GM12878 (cell line): Measurements from ENCODE around the gene PHACTR1. TPM values are rescaled to one million over a fixed set of nuclear protein-coding genes. Genes with fewer than 3 reads are reported as not detected.

Experiments used
- ATAC-seq: fragments of 200-7000 bp; cut with Tn5 transposase; 3 replicates; pipeline ENCODE4 v1.9.1; 2020; ENCODE audit warnings: mild to moderate bottlenecking, moderate library complexity
- BruUV-seq: library from RNA; stranded (reverse); fragments of 400-500 nt; replicated peaks from 2 replicates; lab custom pipeline; 2021; lab: Mats Ljungman, UMichigan
- CTCF ChIA-PET: fragments of 300-600 bp; sonication (Branson Sonifier 250); formaldehyde crosslinking; extraction: SDS; loops from one replicate; lab custom pipeline; 2021; ENCODE audit warnings: inconsistent platforms; lab: Yijun Ruan, JAX
- POLR2A ChIA-PET: fragments of 350-600 bp; formaldehyde crosslinking; extraction: SDS; loops from one replicate; lab custom pipeline; 2021; ENCODE audit warnings: inconsistent platforms; lab: Charles Lee
- RAD21 ChIA-PET: fragments of 300-600 bp; sonication (Branson Sonifier 250); formaldehyde crosslinking; loops from one replicate; lab custom pipeline; 2023; ENCODE audit warnings: antibody characterized with exemption; ENCODE audit not compliant: unreplicated experiment; lab: Charles Lee
- SMC1A ChIA-PET: fragments of 300-600 bp; sonication (Branson Sonifier 250); formaldehyde crosslinking; loops from one replicate; lab custom pipeline; 2023; ENCODE audit not compliant: unreplicated experiment, uncharacterized antibody; lab: Charles Lee
- DNase-seq: peaks from one replicate; pipeline ENCODE4 v3.0.0-alpha.2; 2011; ENCODE audit warnings: low read depth, low spot score
- FAIRE-seq: peaks from 3 replicates; lab custom pipeline; 2011; peaks lifted over from hg19 to GRCh38; lab: Jason Lieb, UNC
- H2AFZ ChIP-seq: 2 replicates; pipeline ENCODE4 v1.6.0; 2011; ENCODE audit warnings: low read depth, low read length, control low read depth; ENCODE audit not compliant: control insufficient read depth
- H3K27ac ChIP-seq: 2 replicates; pipeline ENCODE4 v1.5.1; 2011; ENCODE audit warnings: control low read depth; ENCODE audit not compliant: control insufficient read depth, insufficient read depth
- H3K27me3 ChIP-seq, 2 experiments: replicated peaks in 1 of 2; 2 replicates each; pipeline versions ENCODE4 v1.6.0 to v1.6.1; 2011; ENCODE audit warnings: low read length in 1 of 2; ENCODE audit not compliant: control insufficient read depth in 2 of 2, insufficient read depth in 2 of 2
- H3K36me3 ChIP-seq, 2 experiments: 2 replicates each; pipeline ENCODE4 v1.5.1; 2011; ENCODE audit warnings: low read length in 1 of 2; ENCODE audit not compliant: control insufficient read depth in 2 of 2, insufficient read depth in 2 of 2
- H3K4me1 ChIP-seq: 2 replicates; pipeline ENCODE4 v1.6.1; 2011; ENCODE audit warnings: mild to moderate bottlenecking, low read length, moderate library complexity, mixed read lengths; ENCODE audit not compliant: control insufficient read depth, insufficient read depth
- H3K4me2 ChIP-seq: 2 replicates; pipeline ENCODE4 v1.6.0; 2011; ENCODE audit warnings: control low read depth; ENCODE audit not compliant: control insufficient read depth, insufficient read depth
- H3K4me3 ChIP-seq: fragments of 200-600 bp; sonication (generic); 2 replicates; pipeline ENCODE4 v1.5.1; 2016
- H3K79me2 ChIP-seq: 2 replicates; pipeline ENCODE4 v1.6.0; 2011; ENCODE audit warnings: low read length; ENCODE audit not compliant: control insufficient read depth, insufficient read depth
- H3K9ac ChIP-seq: 2 replicates; pipeline ENCODE4 v1.8.0; 2011; ENCODE audit warnings: low read length, control low read depth, mixed read lengths; ENCODE audit not compliant: control insufficient read depth, insufficient read depth
- H3K9me3 ChIP-seq: replicated peaks from 3 replicates; pipeline ENCODE4 v1.5.1; 2011; ENCODE audit warnings: mild to moderate bottlenecking, low read length; ENCODE audit not compliant: control insufficient read depth, insufficient read depth
- H4K20me1 ChIP-seq: 2 replicates; pipeline ENCODE4 v1.6.0; 2011; ENCODE audit not compliant: control insufficient read depth, insufficient read depth
- BCL11A ChIP-seq: IDR thresholded peaks from 2 replicates; pipeline ENCODE4 v1.6.1; 2011; ENCODE audit warnings: low read depth, low read length
- BHLHE40 ChIP-seq, 2 experiments: fragments of 450-650 bp in 1 of 2; IDR thresholded peaks; 2 replicates each; pipeline ENCODE4 v1.6.1; 2011 to 2017; ENCODE audit warnings: low read depth in 2 of 2, borderline replicate concordance in 1 of 2, improper control_type of control experiment in 1 of 2, low read length in 1 of 2, mild to moderate bottlenecking in 1 of 2
- CEBPB ChIP-seq, 2 experiments: fragments of 150-350 bp in 1 of 2; IDR thresholded peaks; 2 replicates each; pipeline ENCODE4 v1.6.1; 2012 to 2014; ENCODE audit warnings: low read depth in 2 of 2, low read length in 2 of 2, borderline replicate concordance in 1 of 2, inconsistent platforms in 1 of 2
- CREB1 ChIP-seq: IDR thresholded peaks from 2 replicates; pipeline ENCODE4 v1.6.1; 2012; ENCODE audit warnings: low read depth, mild to moderate bottlenecking, inconsistent platforms
- CREM ChIP-seq: IDR thresholded peaks from 2 replicates; pipeline ENCODE4 v1.6.1; 2014; ENCODE audit warnings: antibody characterized with exemption, low read depth
- GABPA ChIP-seq: IDR thresholded peaks from 2 replicates; pipeline ENCODE4 v1.6.1; 2014; ENCODE audit warnings: antibody characterized with exemption, low read depth, mild to moderate bottlenecking, inconsistent platforms
- HDAC2 ChIP-seq: fragments of 200-600 bp; sonication (generic); IDR thresholded peaks from 2 replicates; pipeline ENCODE4 v1.6.1; 2017
- IKZF2 ChIP-seq, 2 experiments: fragments of 450-650 bp; IDR thresholded peaks; 2 replicates each; pipeline ENCODE4 v1.6.1; 2017; ENCODE audit warnings: mild to moderate bottlenecking in 2 of 2, moderate library complexity in 2 of 2
- MAX ChIP-seq: IDR thresholded peaks from 2 replicates; pipeline ENCODE4 v1.6.1; 2012; ENCODE audit warnings: low read depth, low read length, improper control_type of control experiment
- NFXL1 ChIP-seq: fragments of 450-650 bp; IDR thresholded peaks from 2 replicates; pipeline ENCODE4 v1.6.1; 2017; ENCODE audit warnings: antibody characterized with exemption, mild to moderate bottlenecking, borderline replicate concordance
- RAD21 ChIP-seq: IDR thresholded peaks from 2 replicates; pipeline ENCODE4 v1.6.1; 2011; ENCODE audit warnings: mild to moderate bottlenecking, low read depth, low read length, moderate library complexity; ENCODE audit not compliant: insufficient read depth
- SIX5 ChIP-seq: IDR thresholded peaks from 2 replicates; pipeline ENCODE4 v1.6.1; 2011; ENCODE audit warnings: mild to moderate bottlenecking, low read depth, low read length, moderate library complexity; ENCODE audit not compliant: severe bottlenecking
- SPI1 ChIP-seq: IDR thresholded peaks from 2 replicates; pipeline ENCODE4 v1.6.1; 2011; ENCODE audit warnings: low read depth, mild to moderate bottlenecking, low read length, moderate library complexity, borderline replicate concordance; ENCODE audit not compliant: insufficient read depth
- SUZ12 ChIP-seq: fragments of 200-600 bp; sonication (generic); IDR thresholded peaks from one replicate; pipeline ENCODE4 v1.6.1; 2018; ENCODE audit warnings: antibody characterized with exemption, mild to moderate bottlenecking; ENCODE audit not compliant: unreplicated experiment
- TAF1 ChIP-seq: IDR thresholded peaks from 2 replicates; pipeline ENCODE4 v1.6.1; 2011; ENCODE audit warnings: mild to moderate bottlenecking, low read depth, low read length, borderline replicate concordance
- TCF12 ChIP-seq: IDR thresholded peaks from 2 replicates; pipeline ENCODE4 v1.6.1; 2011; ENCODE audit warnings: low read depth, mild to moderate bottlenecking, low read length
- ZNF384 ChIP-seq: IDR thresholded peaks from 2 replicates; pipeline ENCODE4 v1.6.1; 2012; ENCODE audit warnings: low read depth, mild to moderate bottlenecking, low read length, improper control_type of control experiment, borderline replicate concordance
- WGBS: methylation state at CpG from one replicate; pipeline ENCODE4 v1.1.6; 2016; ENCODE audit warnings: low lambda C conversion rate; ENCODE audit not compliant: insufficient replicate concordance, insufficient coverage; ENCODE audit errors: missing lambda C conversion rate; 5-methylcytosine and 5-hydroxymethylcytosine counted together
- in situ Hi-C: fragments of 300-500 bp; cut with MboI; formaldehyde crosslinking; loops from 9 replicates; pipeline ENCODE4 v1.14.3; 2018; ENCODE audit warnings: mixed read lengths
- intact Hi-C: fragments of 100-400 bp; cut with micrococcal nuclease; formaldehyde crosslinking; loops from one replicate; pipeline ENCODE4 v1.14.2; 2022; ENCODE audit not compliant: unreplicated experiment
- polyA plus RNA-seq, 11 experiments: library from polyadenylated mRNA; depleted of rRNA in 4 of 11; unstranded in 6 of 11; stranded (reverse) in 5 of 11; fragments of >200 nt; fragmentation: Nextera tagmentation in 4 of 11; fragmentation: Illumina TruSeq in 1 of 11; extraction: Ambion mirVana in 4 of 11; extraction: Trizol in 1 of 11; gene quantifications; 1 replicate in 1 of 11; 2 replicates in 10 of 11; pipeline versions ENCODE4 v1.2.1 to v1.2.3, GENCODE V29; 2011 to 2016; ENCODE audit warnings: inconsistent platforms in 2 of 11, missing spikeins in 2 of 11, low read depth in 1 of 11
- total RNA-seq, 4 experiments: library from RNA; depleted of rRNA in 3 of 4; stranded (reverse); fragments of >200 nt in 3 of 4; fragmentation: Illumina TruSeq in 1 of 4; extraction: Trizol in 1 of 4; gene quantifications; 2 replicates each; pipeline versions ENCODE4 v1.2.1 to v1.2.3, GENCODE V29; 2013 to 2021
- TF ChIP-seq, protein P1 (sequence below): fragments of 150-350 bp; IDR thresholded peaks from 2 replicates; pipeline ENCODE4 v1.6.1; 2014; ENCODE audit warnings: mild to moderate bottlenecking, low read depth, low read length
- TF ChIP-seq, protein P2 (sequence below): fragments of 450-650 bp; formaldehyde crosslinking; IDR thresholded peaks from 2 replicates; pipeline ENCODE4 v1.5.0; 2022; ENCODE audit warnings: mild to moderate bottlenecking, missing genetic modification characterization

Gene PHACTR1
- total and polyA plus RNA-seq, 10 of the 15 experiments (the other 5 are each of a cell fraction or from before 2014, with no cell fraction given) = 34.2 to 94.6 (median 62.3) TPM

GRCh38 chr6:13248584-13248985 is 532.0 kb downstream of the PHACTR1 start:
- FAIRE-seq (no peak), ATAC-seq (no peak), DNase-seq (no peak)
- Histone ChIP-seq H3K27me3 (no peaks in the 10 kb centered on the region), H2AFZ (no peak overlapping the region), H3K27ac (no peak overlapping the region), H3K4me2 (no peak overlapping the region), H3K9ac (no peak overlapping the region), H3K79me2 (no peaks in the 10 kb centered on the region), H3K4me3 (no peak overlapping the region), H3K36me3 (no peaks in the 10 kb centered on the region), H3K4me1 (no peaks in the 10 kb centered on the region), H4K20me1 (no peaks in the 10 kb centered on the region), H3K9me3 (peaks cover 3% of the 10 kb centered on the region; the same call in 1 of the 3 replicates)
- intact Hi-C loops (no loop called here), in situ Hi-C loops (no loop called here)
- 92% methylated on average over 8 of the region's 8 CpGs for WGBS
- no TSS peak for BruUV-seq
- RAD21 ChIA-PET = interaction anchor here (1.4 kb wide), 1 partner anchor 80 kb away, joined by 3 read pairs; no protein-coding TSS in a partner anchor
- POLR2A ChIA-PET = no interaction called here
- CTCF ChIA-PET = no interaction called here
- SMC1A ChIA-PET = interaction anchor here (0.8 to 2.5 kb wide), 5 partner anchors 9 to 80 kb away, joined by 3 to 11 read pairs (median 4); no protein-coding TSS in a partner anchor
- TF ChIP-seq ZNF384 (no peak), TCF12 (no peak), GABPA (no peak), SUZ12 (no peak), SIX5 (no peak), CREM (no peak), CEBPB (IDR thresholded peaks at IDR 0.05; ENCODE audit: borderline replicate concordance in 1 of 2, low read depth in 2 of 2, low read length in 2 of 2) (no peak), NFXL1 (no peak), SPI1 (no peak), RAD21 (no peak), BCL11A (no peak), BHLHE40 (IDR thresholded peaks at IDR 0.05; ENCODE audit: borderline replicate concordance in 1 of 2, low read depth in 2 of 2, low read length in 1 of 2) (no peak), CREB1 (no peak), MAX (no peak), TAF1 (no peak), IKZF2 (IDR thresholded peaks at IDR 0.05) (no peak), HDAC2 (no peak)
- TF ChIP-seq, protein P1, sequence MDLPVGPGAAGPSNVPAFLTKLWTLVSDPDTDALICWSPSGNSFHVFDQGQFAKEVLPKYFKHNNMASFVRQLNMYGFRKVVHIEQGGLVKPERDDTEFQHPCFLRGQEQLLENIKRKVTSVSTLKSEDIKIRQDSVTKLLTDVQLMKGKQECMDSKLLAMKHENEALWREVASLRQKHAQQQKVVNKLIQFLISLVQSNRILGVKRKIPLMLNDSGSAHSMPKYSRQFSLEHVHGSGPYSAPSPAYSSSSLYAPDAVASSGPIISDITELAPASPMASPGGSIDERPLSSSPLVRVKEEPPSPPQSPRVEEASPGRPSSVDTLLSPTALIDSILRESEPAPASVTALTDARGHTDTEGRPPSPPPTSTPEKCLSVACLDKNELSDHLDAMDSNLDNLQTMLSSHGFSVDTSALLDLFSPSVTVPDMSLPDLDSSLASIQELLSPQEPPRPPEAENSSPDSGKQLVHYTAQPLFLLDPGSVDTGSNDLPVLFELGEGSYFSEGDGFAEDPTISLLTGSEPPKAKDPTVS = no peak
- TF ChIP-seq, protein P2, sequence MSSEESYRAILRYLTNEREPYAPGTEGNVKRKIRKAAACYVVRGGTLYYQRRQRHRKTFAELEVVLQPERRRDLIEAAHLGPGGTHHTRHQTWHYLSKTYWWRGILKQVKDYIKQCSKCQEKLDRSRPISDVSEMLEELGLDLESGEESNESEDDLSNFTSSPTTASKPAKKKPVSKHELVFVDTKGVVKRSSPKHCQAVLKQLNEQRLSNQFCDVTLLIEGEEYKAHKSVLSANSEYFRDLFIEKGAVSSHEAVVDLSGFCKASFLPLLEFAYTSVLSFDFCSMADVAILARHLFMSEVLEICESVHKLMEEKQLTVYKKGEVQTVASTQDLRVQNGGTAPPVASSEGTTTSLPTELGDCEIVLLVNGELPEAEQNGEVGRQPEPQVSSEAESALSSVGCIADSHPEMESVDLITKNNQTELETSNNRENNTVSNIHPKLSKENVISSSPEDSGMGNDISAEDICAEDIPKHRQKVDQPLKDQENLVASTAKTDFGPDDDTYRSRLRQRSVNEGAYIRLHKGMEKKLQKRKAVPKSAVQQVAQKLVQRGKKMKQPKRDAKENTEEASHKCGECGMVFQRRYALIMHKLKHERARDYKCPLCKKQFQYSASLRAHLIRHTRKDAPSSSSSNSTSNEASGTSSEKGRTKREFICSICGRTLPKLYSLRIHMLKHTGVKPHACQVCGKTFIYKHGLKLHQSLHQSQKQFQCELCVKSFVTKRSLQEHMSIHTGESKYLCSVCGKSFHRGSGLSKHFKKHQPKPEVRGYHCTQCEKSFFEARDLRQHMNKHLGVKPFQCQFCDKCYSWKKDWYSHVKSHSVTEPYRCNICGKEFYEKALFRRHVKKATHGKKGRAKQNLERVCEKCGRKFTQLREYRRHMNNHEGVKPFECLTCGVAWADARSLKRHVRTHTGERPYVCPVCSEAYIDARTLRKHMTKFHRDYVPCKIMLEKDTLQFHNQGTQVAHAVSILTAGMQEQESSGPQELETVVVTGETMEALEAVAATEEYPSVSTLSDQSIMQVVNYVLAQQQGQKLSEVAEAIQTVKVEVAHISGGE (CRISPR knock-in tag) = no peak
